ENCODE measurements around the gene TNFSF11.
"Not testable (repeated sequence)": the region's sequence is repeated elsewhere in the genome, so short reads cannot be mapped to it uniquely, and the experiment has no call there.

TNFSF11 gene

DNA sequence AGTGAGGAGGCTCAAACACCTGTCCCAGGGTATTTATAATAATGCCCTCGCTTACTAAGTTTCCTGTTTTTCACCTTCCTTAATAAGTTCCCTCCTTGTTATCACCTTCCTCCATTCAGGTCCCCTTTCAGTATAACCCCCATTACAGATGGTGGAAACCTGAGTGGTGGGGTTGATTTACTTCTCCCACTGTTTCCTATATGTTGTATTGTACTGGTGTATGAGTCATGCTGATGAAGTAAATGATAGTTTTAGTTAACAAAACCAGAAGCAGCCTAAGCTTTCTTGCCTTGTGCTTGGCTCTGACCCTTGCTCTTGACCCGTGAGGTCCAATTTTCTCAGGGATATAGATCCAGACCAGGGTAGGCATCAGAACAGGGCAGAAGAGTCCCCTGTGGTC, 22.3 kb upstream of the TNFSF11 start:
- H3K9ac ChIP-seq (ENCODE audit: low read length), result no peak overlapping the region
- no peaks in the 10 kb centered on the region for H4K20me1 ChIP-seq (ENCODE audit: insufficient read depth, low read length)
- TF ChIP-seq, protein P1, sequence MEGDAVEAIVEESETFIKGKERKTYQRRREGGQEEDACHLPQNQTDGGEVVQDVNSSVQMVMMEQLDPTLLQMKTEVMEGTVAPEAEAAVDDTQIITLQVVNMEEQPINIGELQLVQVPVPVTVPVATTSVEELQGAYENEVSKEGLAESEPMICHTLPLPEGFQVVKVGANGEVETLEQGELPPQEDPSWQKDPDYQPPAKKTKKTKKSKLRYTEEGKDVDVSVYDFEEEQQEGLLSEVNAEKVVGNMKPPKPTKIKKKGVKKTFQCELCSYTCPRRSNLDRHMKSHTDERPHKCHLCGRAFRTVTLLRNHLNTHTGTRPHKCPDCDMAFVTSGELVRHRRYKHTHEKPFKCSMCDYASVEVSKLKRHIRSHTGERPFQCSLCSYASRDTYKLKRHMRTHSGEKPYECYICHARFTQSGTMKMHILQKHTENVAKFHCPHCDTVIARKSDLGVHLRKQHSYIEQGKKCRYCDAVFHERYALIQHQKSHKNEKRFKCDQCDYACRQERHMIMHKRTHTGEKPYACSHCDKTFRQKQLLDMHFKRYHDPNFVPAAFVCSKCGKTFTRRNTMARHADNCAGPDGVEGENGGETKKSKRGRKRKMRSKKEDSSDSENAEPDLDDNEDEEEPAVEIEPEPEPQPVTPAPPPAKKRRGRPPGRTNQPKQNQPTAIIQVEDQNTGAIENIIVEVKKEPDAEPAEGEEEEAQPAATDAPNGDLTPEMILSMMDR (IDR thresholded peaks at IDR 0.05; ENCODE audit: low read depth, low read length), result no peak
- TF ChIP-seq EZH2phosphoT487 (IDR thresholded peaks at IDR 0.05; ENCODE audit: low read depth), result no peak
- no peak overlapping the region for H3K4me2 ChIP-seq (ENCODE audit: low read length)
- no peak overlapping the region for H2AFZ ChIP-seq (ENCODE audit: low read depth, low read length)
- no peak overlapping the region for H3K4me3 ChIP-seq (ENCODE audit: low read length)
- H3K79me2 ChIP-seq (ENCODE audit: low read length), result no peaks in the 10 kb centered on the region
- no peaks in the 10 kb centered on the region for H3K9me3 ChIP-seq (ENCODE audit: insufficient read depth, low read length)
- H3K4me1 ChIP-seq (ENCODE audit: low read length), result peaks cover 6% of the 10 kb centered on the region
- H3K27me3 ChIP-seq (ENCODE audit: low read depth, low read length), result no peaks in the 10 kb centered on the region
- no peak overlapping the region for H3K27ac ChIP-seq (ENCODE audit: low read length)
- H3K36me3 ChIP-seq (replicated peaks; ENCODE audit: low read depth, low read length), result no peaks in the 10 kb centered on the region

DNA sequence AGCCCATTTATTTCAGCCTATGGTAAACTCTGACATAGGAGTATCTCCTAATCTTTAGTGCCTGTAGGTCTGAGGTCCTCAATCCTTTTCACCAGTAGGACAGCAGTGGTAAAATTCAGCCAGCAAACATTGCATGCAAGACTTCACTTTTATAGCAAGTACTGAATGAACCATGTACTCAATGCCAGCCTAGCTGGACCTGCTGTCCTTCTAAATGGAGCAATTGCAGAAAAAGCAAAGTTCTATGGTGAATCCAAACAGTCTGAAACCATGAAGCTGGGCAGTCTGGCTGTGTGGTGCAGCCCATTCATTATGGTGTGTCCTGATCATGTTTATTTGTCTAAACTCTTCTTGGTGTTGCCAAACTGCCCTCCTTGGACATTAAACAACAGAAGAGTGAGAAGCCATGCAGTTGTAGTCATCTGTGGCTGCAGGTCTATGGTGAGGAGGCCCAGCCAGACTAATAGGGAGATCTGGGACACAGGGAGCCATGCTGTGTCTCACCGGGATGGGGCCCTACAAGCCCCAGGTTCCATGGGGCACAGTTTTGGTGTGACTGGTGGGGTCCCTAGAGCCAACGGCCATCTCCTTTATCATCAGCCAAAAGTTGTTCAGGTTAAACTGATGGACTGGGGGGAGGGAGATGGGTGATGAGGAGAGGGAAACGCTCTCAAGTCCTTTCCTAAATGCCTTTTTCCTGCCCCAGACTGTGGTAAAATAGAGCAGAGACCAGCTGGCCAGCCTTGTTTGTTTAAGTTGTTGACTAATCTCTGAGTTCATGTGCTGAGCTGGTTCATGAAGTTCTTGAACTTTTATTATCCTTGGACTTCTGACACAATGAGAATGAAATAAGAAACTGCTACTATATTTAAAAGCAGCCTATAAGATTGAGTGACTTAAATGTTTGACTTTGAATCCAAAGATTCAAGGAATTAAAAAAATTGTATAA, 20.6 kb upstream of the TNFSF11 start:
- Histone ChIP-seq H3K36me3 (replicated peaks; ENCODE audit: low read depth, low read length) (no peaks in the 10 kb centered on the region), H3K27me3 (ENCODE audit: low read depth, low read length) (no peaks in the 10 kb centered on the region), H2AFZ (ENCODE audit: low read depth, low read length) (no peak overlapping the region), H3K4me1 (ENCODE audit: low read length) (peaks cover 6% of the 10 kb centered on the region), H3K79me2 (ENCODE audit: low read length) (no peaks in the 10 kb centered on the region), H3K27ac (ENCODE audit: low read length) (no peak overlapping the region), H3K9ac (ENCODE audit: low read length) (no peak overlapping the region), H3K9me3 (ENCODE audit: insufficient read depth, low read length) (no peaks in the 10 kb centered on the region), H4K20me1 (ENCODE audit: insufficient read depth, low read length) (no peaks in the 10 kb centered on the region), H3K4me2 (ENCODE audit: low read length) (no peak overlapping the region), H3K4me3 (ENCODE audit: low read length) (no peak overlapping the region)
- TF ChIP-seq, protein P1 (IDR thresholded peaks at IDR 0.05; ENCODE audit: low read depth, low read length), result no peak
- no peak for TF ChIP-seq EZH2phosphoT487 (IDR thresholded peaks at IDR 0.05; ENCODE audit: low read depth)

DNA sequence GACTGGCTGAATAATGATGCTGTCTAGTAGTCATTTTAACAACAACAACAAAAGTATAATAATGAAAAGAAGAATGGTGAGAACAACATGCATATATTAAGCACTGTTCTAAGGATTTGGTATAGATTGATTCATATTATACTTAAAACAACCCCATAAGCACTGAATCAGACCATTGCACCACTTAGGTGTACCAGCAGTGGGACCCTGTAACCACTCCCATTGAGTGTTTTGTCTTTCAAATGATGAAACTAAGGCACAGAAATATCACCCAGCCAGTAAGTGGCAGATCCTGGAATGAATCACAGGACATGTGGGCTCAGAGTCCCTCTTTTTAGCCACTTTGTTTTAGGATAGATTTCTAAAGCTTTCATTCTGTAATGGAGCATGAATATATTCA, 14.9 kb upstream of the TNFSF11 start:
- H3K27me3 ChIP-seq (ENCODE audit: low read depth, low read length), result no peaks in the 10 kb centered on the region
- no peak overlapping the region for H2AFZ ChIP-seq (ENCODE audit: low read depth, low read length)
- H3K4me2 ChIP-seq (ENCODE audit: low read length), result no peak overlapping the region
- H3K4me1 ChIP-seq (ENCODE audit: low read length), result peaks cover 17% of the 10 kb centered on the region
- no peak overlapping the region for H3K4me3 ChIP-seq (ENCODE audit: low read length)
- no peaks in the 10 kb centered on the region for H3K9me3 ChIP-seq (ENCODE audit: insufficient read depth, low read length)
- H3K9ac ChIP-seq (ENCODE audit: low read length), result no peak overlapping the region
- no peak overlapping the region for H3K27ac ChIP-seq (ENCODE audit: low read length)
- TF ChIP-seq, protein P1 (IDR thresholded peaks at IDR 0.05; ENCODE audit: low read depth, low read length), result no peak
- no peak for TF ChIP-seq EZH2phosphoT487 (IDR thresholded peaks at IDR 0.05; ENCODE audit: low read depth)
- H3K79me2 ChIP-seq (ENCODE audit: low read length), result no peaks in the 10 kb centered on the region
- H4K20me1 ChIP-seq (ENCODE audit: insufficient read depth, low read length), result no peaks in the 10 kb centered on the region
- H3K36me3 ChIP-seq (replicated peaks; ENCODE audit: low read depth, low read length), result no peaks in the 10 kb centered on the region

DNA sequence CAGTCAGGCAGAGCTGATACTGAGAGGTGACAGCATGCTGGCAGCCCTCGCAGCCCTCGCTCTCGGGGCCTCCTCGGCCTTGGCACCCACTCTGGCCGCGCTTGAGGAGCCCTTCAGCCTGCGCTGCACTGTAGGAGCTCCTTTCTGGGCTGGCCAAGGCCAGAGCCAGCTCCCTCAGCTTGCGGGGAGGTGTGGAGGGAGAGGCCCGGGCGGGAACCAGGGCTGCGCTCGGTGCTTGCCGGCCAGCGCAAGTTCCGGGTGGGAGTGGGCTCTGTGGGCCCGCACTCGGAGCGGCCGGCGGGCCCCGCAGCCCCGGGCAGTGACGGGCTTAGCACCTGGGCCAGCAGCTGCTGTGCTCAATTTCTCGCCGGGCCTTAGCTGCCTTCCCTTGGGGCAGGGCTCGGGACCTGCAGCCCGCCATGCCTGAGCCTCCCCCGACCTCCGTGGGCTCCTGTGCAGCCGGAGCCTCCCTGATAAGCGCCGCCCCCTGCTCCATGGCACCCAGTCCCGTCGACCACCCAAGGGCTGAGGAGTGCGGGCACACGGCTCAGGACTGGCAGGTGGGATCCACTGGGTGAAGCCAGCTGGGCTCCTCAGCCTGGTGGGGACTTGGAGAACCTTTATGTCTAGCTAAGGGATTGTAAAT, 14.3 kb upstream of the TNFSF11 start:
- peaks cover 17% of the 10 kb centered on the region for H3K4me1 ChIP-seq (ENCODE audit: low read length)
- H3K27me3 ChIP-seq (ENCODE audit: low read depth, low read length); H3K36me3 ChIP-seq (replicated peaks; ENCODE audit: low read depth, low read length); H3K9ac ChIP-seq (ENCODE audit: low read length); H3K79me2 ChIP-seq (ENCODE audit: low read length); H2AFZ ChIP-seq (ENCODE audit: low read depth, low read length); H3K27ac ChIP-seq (ENCODE audit: low read length); H3K4me2 ChIP-seq (ENCODE audit: low read length); H3K4me3 ChIP-seq (ENCODE audit: low read length); H3K9me3 ChIP-seq (ENCODE audit: insufficient read depth, low read length); H4K20me1 ChIP-seq (ENCODE audit: insufficient read depth, low read length): not testable (repeated sequence)

DNA sequence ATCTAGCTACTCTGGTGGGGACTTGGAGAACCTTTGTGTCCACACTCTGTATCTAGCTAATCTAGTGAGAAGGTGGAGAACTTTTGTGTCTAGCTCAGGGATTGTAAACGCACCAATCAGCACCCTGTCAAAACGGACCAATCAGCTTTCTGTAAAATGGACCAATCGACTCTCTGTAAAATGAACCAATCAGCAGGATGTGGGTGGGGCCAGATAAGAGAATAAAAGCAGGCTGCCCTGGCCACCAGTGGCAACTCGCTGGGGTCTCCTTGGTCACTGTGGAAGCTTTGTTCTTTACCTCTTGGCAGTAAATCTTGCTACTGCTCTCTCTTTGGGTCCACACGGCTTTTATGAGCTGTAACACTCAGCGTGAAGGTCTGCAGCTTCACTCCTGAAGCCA, 13.6 kb upstream of the TNFSF11 start:
- not testable (repeated sequence) for H3K4me2 ChIP-seq (ENCODE audit: low read length); H2AFZ ChIP-seq (ENCODE audit: low read depth, low read length); H3K9ac ChIP-seq (ENCODE audit: low read length); H3K9me3 ChIP-seq (ENCODE audit: insufficient read depth, low read length); H4K20me1 ChIP-seq (ENCODE audit: insufficient read depth, low read length); H3K4me3 ChIP-seq (ENCODE audit: low read length); H3K36me3 ChIP-seq (replicated peaks; ENCODE audit: low read depth, low read length); H3K27me3 ChIP-seq (ENCODE audit: low read depth, low read length); H3K79me2 ChIP-seq (ENCODE audit: low read length); H3K27ac ChIP-seq (ENCODE audit: low read length)
- H3K4me1 ChIP-seq (ENCODE audit: low read length), result peaks cover 17% of the 10 kb centered on the region
